ENCODE data around the gene TTC31.

DNA sequence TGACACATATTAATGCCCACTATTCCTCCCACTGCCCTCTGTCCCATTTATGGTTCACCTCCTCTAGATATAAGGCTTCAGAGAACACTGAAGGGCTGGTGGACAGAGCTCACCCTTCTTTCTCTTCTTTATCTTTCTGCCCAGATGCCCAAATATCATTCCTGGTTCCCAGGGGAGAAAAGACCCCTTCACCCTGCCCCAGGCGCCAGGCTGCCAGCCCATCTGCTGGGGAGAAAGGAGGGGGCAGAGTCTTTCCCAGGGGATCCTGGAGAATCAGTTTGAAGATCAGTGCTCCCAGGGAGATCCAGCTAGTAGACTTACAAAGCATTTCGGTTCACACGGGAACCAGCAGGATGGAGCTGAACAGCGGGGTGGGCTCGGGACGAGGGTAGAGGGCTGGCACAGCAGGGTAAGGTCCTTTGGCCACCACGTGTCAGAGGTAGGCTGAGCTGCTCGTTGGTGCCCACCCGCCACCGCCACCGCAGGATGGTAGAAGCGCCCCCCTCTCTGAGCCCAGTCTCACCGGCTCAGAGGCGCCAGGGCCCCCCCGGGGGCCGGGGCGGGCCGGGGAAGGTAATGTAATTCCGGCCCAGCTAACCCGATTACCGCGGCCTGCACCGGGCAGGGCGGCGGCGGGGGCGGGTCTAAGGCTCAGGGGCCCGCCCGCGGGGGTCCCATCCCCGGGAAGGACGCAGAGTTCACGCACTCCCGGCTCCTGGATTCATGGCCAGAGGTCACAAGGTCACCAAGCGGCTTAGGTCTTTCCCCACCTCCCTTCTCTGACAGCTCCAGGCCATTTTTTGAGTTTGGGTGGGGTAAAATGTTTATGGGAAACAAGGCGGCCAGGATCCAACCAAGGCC lies 30.1 kb downstream of the TTC31 start:
- TF ChIP-seq, protein P1, sequence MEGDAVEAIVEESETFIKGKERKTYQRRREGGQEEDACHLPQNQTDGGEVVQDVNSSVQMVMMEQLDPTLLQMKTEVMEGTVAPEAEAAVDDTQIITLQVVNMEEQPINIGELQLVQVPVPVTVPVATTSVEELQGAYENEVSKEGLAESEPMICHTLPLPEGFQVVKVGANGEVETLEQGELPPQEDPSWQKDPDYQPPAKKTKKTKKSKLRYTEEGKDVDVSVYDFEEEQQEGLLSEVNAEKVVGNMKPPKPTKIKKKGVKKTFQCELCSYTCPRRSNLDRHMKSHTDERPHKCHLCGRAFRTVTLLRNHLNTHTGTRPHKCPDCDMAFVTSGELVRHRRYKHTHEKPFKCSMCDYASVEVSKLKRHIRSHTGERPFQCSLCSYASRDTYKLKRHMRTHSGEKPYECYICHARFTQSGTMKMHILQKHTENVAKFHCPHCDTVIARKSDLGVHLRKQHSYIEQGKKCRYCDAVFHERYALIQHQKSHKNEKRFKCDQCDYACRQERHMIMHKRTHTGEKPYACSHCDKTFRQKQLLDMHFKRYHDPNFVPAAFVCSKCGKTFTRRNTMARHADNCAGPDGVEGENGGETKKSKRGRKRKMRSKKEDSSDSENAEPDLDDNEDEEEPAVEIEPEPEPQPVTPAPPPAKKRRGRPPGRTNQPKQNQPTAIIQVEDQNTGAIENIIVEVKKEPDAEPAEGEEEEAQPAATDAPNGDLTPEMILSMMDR (IDR thresholded peaks at IDR 0.05 in 2 of 3, conservative IDR thresholded peaks at IDR 0.05 in 1 of 3; ENCODE audit: borderline replicate concordance in 1 of 3, insufficient read depth in 1 of 3, low read depth in 2 of 3, low read length in 2 of 3): no peak
- TF ChIP-seq ZNF274 (IDR thresholded peaks at IDR 0.05; ENCODE audit: low read depth, low read length) (no peak), CBX3 (IDR thresholded peaks at IDR 0.05; ENCODE audit: low read depth) (no peak), SIN3A (IDR thresholded peaks at IDR 0.05; ENCODE audit: low read depth) (no peak), CEBPB (IDR thresholded peaks at IDR 0.05; ENCODE audit: low read depth) (no peak), YY1 (IDR thresholded peaks at IDR 0.05; ENCODE audit: extremely low read depth, insufficient replicate concordance, low read depth, low read length) (no peak), POLR2AphosphoS5 (IDR thresholded peaks at IDR 0.05; ENCODE audit: low read depth, low read length) (no peak), RAD21 (IDR thresholded peaks at IDR 0.05; ENCODE audit: low read depth) (no peak), ZFX (IDR thresholded peaks at IDR 0.05) (no peak)
- TF ChIP-seq, protein P2, sequence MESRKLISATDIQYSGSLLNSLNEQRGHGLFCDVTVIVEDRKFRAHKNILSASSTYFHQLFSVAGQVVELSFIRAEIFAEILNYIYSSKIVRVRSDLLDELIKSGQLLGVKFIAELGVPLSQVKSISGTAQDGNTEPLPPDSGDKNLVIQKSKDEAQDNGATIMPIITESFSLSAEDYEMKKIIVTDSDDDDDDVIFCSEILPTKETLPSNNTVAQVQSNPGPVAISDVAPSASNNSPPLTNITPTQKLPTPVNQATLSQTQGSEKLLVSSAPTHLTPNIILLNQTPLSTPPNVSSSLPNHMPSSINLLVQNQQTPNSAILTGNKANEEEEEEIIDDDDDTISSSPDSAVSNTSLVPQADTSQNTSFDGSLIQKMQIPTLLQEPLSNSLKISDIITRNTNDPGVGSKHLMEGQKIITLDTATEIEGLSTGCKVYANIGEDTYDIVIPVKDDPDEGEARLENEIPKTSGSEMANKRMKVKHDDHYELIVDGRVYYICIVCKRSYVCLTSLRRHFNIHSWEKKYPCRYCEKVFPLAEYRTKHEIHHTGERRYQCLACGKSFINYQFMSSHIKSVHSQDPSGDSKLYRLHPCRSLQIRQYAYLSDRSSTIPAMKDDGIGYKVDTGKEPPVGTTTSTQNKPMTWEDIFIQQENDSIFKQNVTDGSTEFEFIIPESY (IDR thresholded peaks at IDR 0.05; ENCODE audit: extremely low read depth, insufficient replicate concordance, low read length): no peak
- TF ChIP-seq, protein P3, sequence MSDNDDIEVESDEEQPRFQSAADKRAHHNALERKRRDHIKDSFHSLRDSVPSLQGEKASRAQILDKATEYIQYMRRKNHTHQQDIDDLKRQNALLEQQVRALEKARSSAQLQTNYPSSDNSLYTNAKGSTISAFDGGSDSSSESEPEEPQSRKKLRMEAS (IDR thresholded peaks at IDR 0.05): no peak
- TF ChIP-seq, protein P4, sequence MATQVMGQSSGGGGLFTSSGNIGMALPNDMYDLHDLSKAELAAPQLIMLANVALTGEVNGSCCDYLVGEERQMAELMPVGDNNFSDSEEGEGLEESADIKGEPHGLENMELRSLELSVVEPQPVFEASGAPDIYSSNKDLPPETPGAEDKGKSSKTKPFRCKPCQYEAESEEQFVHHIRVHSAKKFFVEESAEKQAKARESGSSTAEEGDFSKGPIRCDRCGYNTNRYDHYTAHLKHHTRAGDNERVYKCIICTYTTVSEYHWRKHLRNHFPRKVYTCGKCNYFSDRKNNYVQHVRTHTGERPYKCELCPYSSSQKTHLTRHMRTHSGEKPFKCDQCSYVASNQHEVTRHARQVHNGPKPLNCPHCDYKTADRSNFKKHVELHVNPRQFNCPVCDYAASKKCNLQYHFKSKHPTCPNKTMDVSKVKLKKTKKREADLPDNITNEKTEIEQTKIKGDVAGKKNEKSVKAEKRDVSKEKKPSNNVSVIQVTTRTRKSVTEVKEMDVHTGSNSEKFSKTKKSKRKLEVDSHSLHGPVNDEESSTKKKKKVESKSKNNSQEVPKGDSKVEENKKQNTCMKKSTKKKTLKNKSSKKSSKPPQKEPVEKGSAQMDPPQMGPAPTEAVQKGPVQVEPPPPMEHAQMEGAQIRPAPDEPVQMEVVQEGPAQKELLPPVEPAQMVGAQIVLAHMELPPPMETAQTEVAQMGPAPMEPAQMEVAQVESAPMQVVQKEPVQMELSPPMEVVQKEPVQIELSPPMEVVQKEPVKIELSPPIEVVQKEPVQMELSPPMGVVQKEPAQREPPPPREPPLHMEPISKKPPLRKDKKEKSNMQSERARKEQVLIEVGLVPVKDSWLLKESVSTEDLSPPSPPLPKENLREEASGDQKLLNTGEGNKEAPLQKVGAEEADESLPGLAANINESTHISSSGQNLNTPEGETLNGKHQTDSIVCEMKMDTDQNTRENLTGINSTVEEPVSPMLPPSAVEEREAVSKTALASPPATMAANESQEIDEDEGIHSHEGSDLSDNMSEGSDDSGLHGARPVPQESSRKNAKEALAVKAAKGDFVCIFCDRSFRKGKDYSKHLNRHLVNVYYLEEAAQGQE (IDR thresholded peaks at IDR 0.05; ENCODE audit: low read depth): no peak
